ENCODE results near the gene CHST9.

The CHST9 gene

GRCh38 chr18:27223526-27224291, 38.6 kb upstream of the CHST9 start:
- Histone ChIP-seq H3K9me3 (ENCODE audit: control extremely low read depth in 1 of 5, control insufficient read depth in 4 of 5, insufficient read depth in 2 of 5, low read depth in 1 of 5, low read length in 4 of 5) (no peaks in the 10 kb centered on the region), H3K36me3 (ENCODE audit: control insufficient read depth in 4 of 4, insufficient read depth in 4 of 4, low read length in 3 of 4) (no peaks in the 10 kb centered on the region), H3K4me1 (ENCODE audit: control extremely low read depth in 1 of 4, control insufficient read depth in 4 of 4, insufficient read depth in 4 of 4, low read length in 3 of 4) (no peaks in the 10 kb centered on the region), H3K27me3 (replicated peaks in 2 of 5; ENCODE audit: control insufficient read depth in 4 of 5, insufficient read depth in 5 of 5, low read length in 4 of 5) (no peaks in the 10 kb centered on the region), H3K27ac (ENCODE audit: insufficient read depth in 1 of 2, low read depth in 1 of 2, low read length in 2 of 2, poor library complexity in 1 of 2, severe bottlenecking in 2 of 2) (no peak overlapping the region), H3K4me3 (ENCODE audit: control insufficient read depth in 1 of 7, extremely low read depth in 1 of 7, insufficient read depth in 4 of 7, low read depth in 2 of 7, low read length in 6 of 7) (no peak overlapping the region)
- ChIA-PET POLR2A (no interaction called here), CTCF (no interaction called here)
- DNase-seq: no peak
- WGBS (ENCODE audit: insufficient coverage): 52% methylated on average over 3 of the region's 4 CpGs

GRCh38 chr18:27214831-27215230, 29.7 kb upstream of the CHST9 start:
- CTCF ChIA-PET: no interaction called here
- Histone ChIP-seq H3K4me3 (ENCODE audit: control insufficient read depth in 1 of 7, extremely low read depth in 1 of 7, insufficient read depth in 4 of 7, low read depth in 2 of 7, low read length in 6 of 7) (no peak overlapping the region), H3K4me1 (ENCODE audit: control extremely low read depth in 1 of 4, control insufficient read depth in 4 of 4, insufficient read depth in 4 of 4, low read length in 3 of 4) (no peaks in the 10 kb centered on the region), H3K36me3 (ENCODE audit: control insufficient read depth in 4 of 4, insufficient read depth in 4 of 4, low read length in 3 of 4) (no peaks in the 10 kb centered on the region), H3K9me3 (ENCODE audit: control extremely low read depth in 1 of 5, control insufficient read depth in 4 of 5, insufficient read depth in 2 of 5, low read depth in 1 of 5, low read length in 4 of 5) (no peaks in the 10 kb centered on the region), H3K27me3 (replicated peaks in 2 of 5; ENCODE audit: control insufficient read depth in 4 of 5, insufficient read depth in 5 of 5, low read length in 4 of 5) (no peaks in the 10 kb centered on the region), H3K27ac (ENCODE audit: insufficient read depth in 1 of 2, low read depth in 1 of 2, low read length in 2 of 2, poor library complexity in 1 of 2, severe bottlenecking in 2 of 2) (no peak overlapping the region)
- POLR2A ChIA-PET: no interaction called here
- no peak for DNase-seq
- WGBS (ENCODE audit: insufficient coverage): no CpG with 5 or more reads among the region's 1 CpG

GRCh38 chr18:27213123-27213717, 28.1 kb upstream of the CHST9 start:
- H3K27ac ChIP-seq (ENCODE audit: insufficient read depth in 1 of 2, low read depth in 1 of 2, low read length in 2 of 2, poor library complexity in 1 of 2, severe bottlenecking in 2 of 2): no peak overlapping the region
- H3K27me3 ChIP-seq (replicated peaks in 2 of 5; ENCODE audit: control insufficient read depth in 4 of 5, insufficient read depth in 5 of 5, low read length in 4 of 5): no peaks in the 10 kb centered on the region
- no peaks in the 10 kb centered on the region for H3K36me3 ChIP-seq (ENCODE audit: control insufficient read depth in 4 of 4, insufficient read depth in 4 of 4, low read length in 3 of 4)
- H3K4me1 ChIP-seq (ENCODE audit: control extremely low read depth in 1 of 4, control insufficient read depth in 4 of 4, insufficient read depth in 4 of 4, low read length in 3 of 4): no peaks in the 10 kb centered on the region
- 67% methylated on average over 1 of the region's 1 CpG for WGBS (ENCODE audit: insufficient coverage)
- ChIA-PET POLR2A (no interaction called here), CTCF (no interaction called here)
- DNase-seq: no peak
- H3K9me3 ChIP-seq (ENCODE audit: control extremely low read depth in 1 of 5, control insufficient read depth in 4 of 5, insufficient read depth in 2 of 5, low read depth in 1 of 5, low read length in 4 of 5): no peaks in the 10 kb centered on the region
- H3K4me3 ChIP-seq (ENCODE audit: control insufficient read depth in 1 of 7, extremely low read depth in 1 of 7, insufficient read depth in 4 of 7, low read depth in 2 of 7, low read length in 6 of 7): no peak overlapping the region

GRCh38 chr18:27211569-27211968, 26.5 kb upstream of the CHST9 start:
- POLR2A ChIA-PET: no interaction called here
- Histone ChIP-seq H3K9me3 (ENCODE audit: control extremely low read depth in 1 of 5, control insufficient read depth in 4 of 5, insufficient read depth in 2 of 5, low read depth in 1 of 5, low read length in 4 of 5) (no peaks in the 10 kb centered on the region), H3K36me3 (ENCODE audit: control insufficient read depth in 4 of 4, insufficient read depth in 4 of 4, low read length in 3 of 4) (no peaks in the 10 kb centered on the region), H3K27me3 (replicated peaks in 2 of 5; ENCODE audit: control insufficient read depth in 4 of 5, insufficient read depth in 5 of 5, low read length in 4 of 5) (no peaks in the 10 kb centered on the region), H3K27ac (ENCODE audit: insufficient read depth in 1 of 2, low read depth in 1 of 2, low read length in 2 of 2, poor library complexity in 1 of 2, severe bottlenecking in 2 of 2) (no peak overlapping the region), H3K4me3 (ENCODE audit: control insufficient read depth in 1 of 7, extremely low read depth in 1 of 7, insufficient read depth in 4 of 7, low read depth in 2 of 7, low read length in 6 of 7) (no peak overlapping the region), H3K4me1 (ENCODE audit: control extremely low read depth in 1 of 4, control insufficient read depth in 4 of 4, insufficient read depth in 4 of 4, low read length in 3 of 4) (no peaks in the 10 kb centered on the region)
- no peak for DNase-seq
- no CpG with 5 or more reads among the region's 1 CpG for WGBS (ENCODE audit: insufficient coverage)
- CTCF ChIA-PET: no interaction called here

GRCh38 chr18:27206411-27206810, 21.3 kb upstream of the CHST9 start:
- no peak for DNase-seq
- Histone ChIP-seq H3K36me3 (ENCODE audit: control insufficient read depth in 4 of 4, insufficient read depth in 4 of 4, low read length in 3 of 4) (no peaks in the 10 kb centered on the region), H3K27me3 (replicated peaks in 2 of 5; ENCODE audit: control insufficient read depth in 4 of 5, insufficient read depth in 5 of 5, low read length in 4 of 5) (no peaks in the 10 kb centered on the region), H3K4me1 (ENCODE audit: control extremely low read depth in 1 of 4, control insufficient read depth in 4 of 4, insufficient read depth in 4 of 4, low read length in 3 of 4) (no peaks in the 10 kb centered on the region), H3K9me3 (ENCODE audit: control extremely low read depth in 1 of 5, control insufficient read depth in 4 of 5, insufficient read depth in 2 of 5, low read depth in 1 of 5, low read length in 4 of 5) (no peaks in the 10 kb centered on the region), H3K27ac (ENCODE audit: insufficient read depth in 1 of 2, low read depth in 1 of 2, low read length in 2 of 2, poor library complexity in 1 of 2, severe bottlenecking in 2 of 2) (no peak overlapping the region), H3K4me3 (ENCODE audit: control insufficient read depth in 1 of 7, extremely low read depth in 1 of 7, insufficient read depth in 4 of 7, low read depth in 2 of 7, low read length in 6 of 7) (no peak overlapping the region)
- WGBS (ENCODE audit: insufficient coverage): 100% methylated on average over 3 of the region's 3 CpGs
- POLR2A ChIA-PET: no interaction called here
- CTCF ChIA-PET: no interaction called here

GRCh38 chr18:27202741-27203140, 17.6 kb upstream of the CHST9 start:
- no peaks in the 10 kb centered on the region for H3K9me3 ChIP-seq (ENCODE audit: control extremely low read depth in 1 of 5, control insufficient read depth in 4 of 5, insufficient read depth in 2 of 5, low read depth in 1 of 5, low read length in 4 of 5)
- no peak overlapping the region for H3K27ac ChIP-seq (ENCODE audit: insufficient read depth in 1 of 2, low read depth in 1 of 2, low read length in 2 of 2, poor library complexity in 1 of 2, severe bottlenecking in 2 of 2)
- ChIA-PET CTCF (no interaction called here), POLR2A (no interaction called here)
- no peak overlapping the region for H3K4me3 ChIP-seq (ENCODE audit: control insufficient read depth in 1 of 7, extremely low read depth in 1 of 7, insufficient read depth in 4 of 7, low read depth in 2 of 7, low read length in 6 of 7)
- 100% methylated on average over 2 of the region's 2 CpGs for WGBS (ENCODE audit: insufficient coverage)
- no peaks in the 10 kb centered on the region for H3K36me3 ChIP-seq (ENCODE audit: control insufficient read depth in 4 of 4, insufficient read depth in 4 of 4, low read length in 3 of 4)
- DNase-seq: no peak
- H3K27me3 ChIP-seq (replicated peaks in 2 of 5; ENCODE audit: control insufficient read depth in 4 of 5, insufficient read depth in 5 of 5, low read length in 4 of 5): peaks cover 0 to 2% (median 0%) of the 10 kb centered on the region in 5 experiments
- no peaks in the 10 kb centered on the region for H3K4me1 ChIP-seq (ENCODE audit: control extremely low read depth in 1 of 4, control insufficient read depth in 4 of 4, insufficient read depth in 4 of 4, low read length in 3 of 4)

- CTCF ChIA-PET: no interaction called here
- H3K27me3 ChIP-seq (replicated peaks in 2 of 5; ENCODE audit: control insufficient read depth in 4 of 5, insufficient read depth in 5 of 5, low read length in 4 of 5): peaks cover 0 to 2% (median 0%) of the 10 kb centered on the region in 5 experiments
- no peak for DNase-seq
Observed at GRCh38 chr18:27198036-27198435, 12.9 kb upstream of the CHST9 start.

More at GRCh38 chr18:27198036-27198435, 12.9 kb upstream of the CHST9 start:
- no peak overlapping the region for H3K4me3 ChIP-seq (ENCODE audit: control insufficient read depth in 1 of 7, extremely low read depth in 1 of 7, insufficient read depth in 4 of 7, low read depth in 2 of 7, low read length in 6 of 7)
- POLR2A ChIA-PET: no interaction called here
- H3K4me1 ChIP-seq (ENCODE audit: control extremely low read depth in 1 of 4, control insufficient read depth in 4 of 4, insufficient read depth in 4 of 4, low read length in 3 of 4): no peaks in the 10 kb centered on the region
- H3K36me3 ChIP-seq (ENCODE audit: control insufficient read depth in 4 of 4, insufficient read depth in 4 of 4, low read length in 3 of 4): no peaks in the 10 kb centered on the region
- no peaks in the 10 kb centered on the region for H3K9me3 ChIP-seq (ENCODE audit: control extremely low read depth in 1 of 5, control insufficient read depth in 4 of 5, insufficient read depth in 2 of 5, low read depth in 1 of 5, low read length in 4 of 5)
- H3K27ac ChIP-seq (ENCODE audit: insufficient read depth in 1 of 2, low read depth in 1 of 2, low read length in 2 of 2, poor library complexity in 1 of 2, severe bottlenecking in 2 of 2): no peak overlapping the region
- WGBS (ENCODE audit: insufficient coverage): no CpG with 5 or more reads among the region's 3 CpGs

Measured in common myeloid progenitor, CD34-positive (primary cell).